WI38 (cell line): ENCODE measurements around the gene RGS19.
A peak's percentile ranks its signal among the peaks of the same experiment; 100 is the strongest.

ENCODE experiments used
- H3K4me3 ChIP-seq: 2 replicates; pipeline ENCODE4 v1.5.1; 2011; ENCODE audit warnings: low read depth, mild to moderate bottlenecking, control low read depth, low read length
- TF ChIP-seq, protein P1 (sequence below): IDR thresholded peaks from 2 replicates; pipeline ENCODE4 v1.5.1; 2012; ENCODE audit warnings: low read depth, mild to moderate bottlenecking, control low read depth, low read length

RGS19 gene

GRCh38 chr20:64086801-64087200 is 7.5 kb upstream of the RGS19 start:
- TF ChIP-seq, protein P1, sequence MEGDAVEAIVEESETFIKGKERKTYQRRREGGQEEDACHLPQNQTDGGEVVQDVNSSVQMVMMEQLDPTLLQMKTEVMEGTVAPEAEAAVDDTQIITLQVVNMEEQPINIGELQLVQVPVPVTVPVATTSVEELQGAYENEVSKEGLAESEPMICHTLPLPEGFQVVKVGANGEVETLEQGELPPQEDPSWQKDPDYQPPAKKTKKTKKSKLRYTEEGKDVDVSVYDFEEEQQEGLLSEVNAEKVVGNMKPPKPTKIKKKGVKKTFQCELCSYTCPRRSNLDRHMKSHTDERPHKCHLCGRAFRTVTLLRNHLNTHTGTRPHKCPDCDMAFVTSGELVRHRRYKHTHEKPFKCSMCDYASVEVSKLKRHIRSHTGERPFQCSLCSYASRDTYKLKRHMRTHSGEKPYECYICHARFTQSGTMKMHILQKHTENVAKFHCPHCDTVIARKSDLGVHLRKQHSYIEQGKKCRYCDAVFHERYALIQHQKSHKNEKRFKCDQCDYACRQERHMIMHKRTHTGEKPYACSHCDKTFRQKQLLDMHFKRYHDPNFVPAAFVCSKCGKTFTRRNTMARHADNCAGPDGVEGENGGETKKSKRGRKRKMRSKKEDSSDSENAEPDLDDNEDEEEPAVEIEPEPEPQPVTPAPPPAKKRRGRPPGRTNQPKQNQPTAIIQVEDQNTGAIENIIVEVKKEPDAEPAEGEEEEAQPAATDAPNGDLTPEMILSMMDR = no peak
- H3K4me3 ChIP-seq = no peak overlapping the region

- no peak overlapping the region for H3K4me3 ChIP-seq
- TF ChIP-seq, protein P1 = no peak
These were observed 5.4 kb upstream of the RGS19 start for GRCh38 chr20:64084685-64085152.

DNA sequence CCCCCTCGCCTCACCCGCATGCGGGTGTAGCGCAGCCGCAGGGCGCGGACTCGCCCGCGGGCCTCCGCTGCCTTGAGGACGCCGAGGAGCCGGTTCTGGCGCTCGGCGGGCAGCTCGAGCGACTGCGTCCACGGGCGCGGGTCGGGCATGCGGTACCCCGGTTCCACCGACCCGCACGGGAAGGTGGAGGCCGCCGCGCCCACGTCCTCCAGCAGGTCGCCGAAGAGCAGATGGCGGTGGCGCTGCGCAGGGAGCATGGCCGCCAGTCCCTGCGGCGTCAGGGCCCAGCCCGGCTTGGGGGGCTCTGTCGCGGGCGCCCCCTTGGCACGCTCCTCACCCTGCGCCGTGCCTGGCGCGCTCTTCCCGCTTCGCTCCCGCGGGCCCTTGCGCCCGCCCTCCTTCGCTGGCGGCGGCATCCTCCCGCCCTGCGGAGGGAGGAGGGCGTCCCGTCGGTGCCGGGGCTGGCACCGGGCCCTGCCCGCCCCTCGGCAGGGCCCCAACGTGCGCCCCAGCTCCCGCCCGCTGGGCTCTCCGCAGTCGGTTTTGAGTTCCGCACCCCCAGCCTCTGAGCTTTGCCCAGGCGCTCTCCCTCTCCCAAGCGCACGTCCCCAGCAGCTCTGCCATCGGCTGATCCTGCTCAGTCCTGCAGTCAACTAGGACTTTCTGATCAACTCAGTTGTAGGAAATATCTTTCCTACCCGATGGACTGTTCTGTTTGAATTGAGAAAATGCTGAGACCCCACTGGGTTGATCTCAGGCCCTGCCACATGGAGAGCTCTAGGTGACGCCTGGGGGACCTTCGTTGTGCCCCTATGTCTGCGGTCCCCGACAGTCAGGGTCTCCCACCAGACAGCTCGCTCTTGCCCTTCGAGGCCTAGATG is 4.7 kb upstream of the RGS19 start, which contains the start of gene LKAAEAR1:
TSS of gene LKAAEAR1 (minus strand) at position 595 of the 881 bp plus-strand sequence. CDS start at position 416, 179 bp downstream.
- H3K4me3 ChIP-seq = peak within 1 kb of the TSS; percentile 49
- TF ChIP-seq, protein P1 = no peak

DNA sequence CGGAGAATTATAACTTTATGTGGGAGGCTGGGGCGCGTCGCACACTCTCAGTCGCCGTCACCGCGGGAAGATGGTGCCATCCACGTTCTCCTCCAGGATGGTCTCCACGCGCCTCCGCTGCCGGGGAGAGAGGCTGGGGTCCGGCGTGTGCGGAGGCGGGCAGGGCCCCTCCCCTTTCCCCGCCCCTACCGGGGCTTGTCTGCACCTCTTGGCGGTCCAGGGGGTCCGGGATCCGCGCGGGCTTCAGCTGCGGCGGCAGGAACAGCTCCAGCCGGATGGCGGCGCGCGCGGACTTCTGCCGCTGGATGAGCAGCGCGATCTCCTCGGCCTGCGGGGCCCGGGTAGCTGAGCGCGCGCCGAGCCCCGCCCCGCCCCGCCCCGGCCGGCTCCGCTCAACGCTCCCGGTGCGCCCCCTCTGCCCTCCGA is 4.1 kb upstream of the RGS19 start:
- TF ChIP-seq, protein P1 = peak; percentile 56
- peak overlapping the region; percentile 49 for H3K4me3 ChIP-seq

- H3K4me3 ChIP-seq = peak overlapping the region; percentile 34; the same call in 1 of the 2 replicates
- TF ChIP-seq, protein P1 = no peak
These were observed 3.6 kb upstream of the RGS19 start for GRCh38 chr20:64082820-64083377.

- H3K4me3 ChIP-seq = no peak overlapping the region
- TF ChIP-seq, protein P1 = no peak
These were observed 2.9 kb upstream of the RGS19 start for GRCh38 chr20:64082126-64082731.

DNA sequence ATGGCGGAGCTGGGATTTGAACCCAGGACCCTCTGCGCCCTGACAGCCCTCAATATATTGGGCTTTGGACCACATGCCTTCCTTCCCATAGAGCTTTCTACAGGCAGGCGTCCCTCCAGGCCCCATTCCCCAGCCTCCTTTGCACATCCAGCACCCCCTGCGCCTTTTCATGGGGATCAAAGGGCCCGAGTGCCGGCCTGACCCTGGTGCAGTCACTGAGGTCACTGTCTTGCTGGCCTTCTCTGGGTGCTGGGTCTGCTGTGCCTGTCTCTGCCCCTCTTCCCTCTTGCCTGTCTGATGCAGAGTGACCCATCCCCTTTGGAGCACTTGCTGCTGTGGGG is 2.3 kb upstream of the RGS19 start:
- TF ChIP-seq, protein P1 = no peak
- no peak overlapping the region for H3K4me3 ChIP-seq
